GM19395 (cell line): ENCODE data around the gene ZBTB16.

Experiments
- ATAC-seq: cut with Tn5 transposase; IDR thresholded peaks from one replicate; pipeline ENCODE4 v1.9.1; 2021; ENCODE audit warnings: mild to moderate bottlenecking, moderate library complexity; ENCODE audit not compliant: unreplicated experiment

ZBTB16 gene

DNA sequence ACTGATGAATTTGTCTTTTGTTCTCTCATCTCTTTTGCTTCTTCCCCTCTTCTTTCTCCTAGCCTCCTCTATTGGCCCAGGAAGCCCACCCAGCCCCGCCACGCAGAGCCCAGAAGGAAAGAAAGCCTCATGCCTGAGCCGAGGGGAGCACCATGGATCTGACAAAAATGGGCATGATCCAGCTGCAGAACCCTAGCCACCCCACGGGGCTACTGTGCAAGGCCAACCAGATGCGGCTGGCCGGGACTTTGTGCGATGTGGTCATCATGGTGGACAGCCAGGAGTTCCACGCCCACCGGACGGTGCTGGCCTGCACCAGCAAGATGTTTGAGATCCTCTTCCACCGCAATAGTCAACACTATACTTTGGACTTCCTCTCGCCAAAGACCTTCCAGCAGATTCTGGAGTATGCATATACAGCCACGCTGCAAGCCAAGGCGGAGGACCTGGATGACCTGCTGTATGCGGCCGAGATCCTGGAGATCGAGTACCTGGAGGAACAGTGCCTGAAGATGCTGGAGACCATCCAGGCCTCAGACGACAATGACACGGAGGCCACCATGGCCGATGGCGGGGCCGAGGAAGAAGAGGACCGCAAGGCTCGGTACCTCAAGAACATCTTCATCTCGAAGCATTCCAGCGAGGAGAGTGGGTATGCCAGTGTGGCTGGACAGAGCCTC lies 3.8 kb downstream of the ZBTB16 start:
- ATAC-seq: no peak

DNA sequence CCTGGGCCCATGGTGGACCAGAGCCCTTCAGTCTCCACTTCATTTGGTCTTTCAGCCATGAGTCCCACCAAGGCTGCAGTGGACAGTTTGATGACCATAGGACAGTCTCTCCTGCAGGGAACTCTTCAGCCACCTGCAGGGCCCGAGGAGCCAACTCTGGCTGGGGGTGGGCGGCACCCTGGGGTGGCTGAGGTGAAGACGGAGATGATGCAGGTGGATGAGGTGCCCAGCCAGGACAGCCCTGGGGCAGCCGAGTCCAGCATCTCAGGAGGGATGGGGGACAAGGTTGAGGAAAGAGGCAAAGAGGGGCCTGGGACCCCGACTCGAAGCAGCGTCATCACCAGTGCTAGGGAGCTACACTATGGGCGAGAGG lies 4.3 kb downstream of the ZBTB16 start:
- no peak for ATAC-seq

DNA sequence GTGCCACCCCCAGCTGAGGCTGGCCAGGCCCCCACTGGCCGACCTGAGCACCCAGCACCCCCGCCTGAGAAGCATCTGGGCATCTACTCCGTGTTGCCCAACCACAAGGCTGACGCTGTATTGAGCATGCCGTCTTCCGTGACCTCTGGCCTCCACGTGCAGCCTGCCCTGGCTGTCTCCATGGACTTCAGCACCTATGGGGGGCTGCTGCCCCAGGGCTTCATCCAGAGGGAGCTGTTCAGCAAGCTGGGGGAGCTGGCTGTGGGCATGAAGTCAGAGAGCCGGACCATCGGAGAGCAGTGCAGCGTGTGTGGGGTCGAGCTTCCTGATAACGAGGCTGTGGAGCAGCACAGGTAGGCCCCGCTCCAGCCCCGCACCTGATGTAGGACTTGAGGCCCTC lies 4.7 kb downstream of the ZBTB16 start:
- no peak for ATAC-seq

DNA sequence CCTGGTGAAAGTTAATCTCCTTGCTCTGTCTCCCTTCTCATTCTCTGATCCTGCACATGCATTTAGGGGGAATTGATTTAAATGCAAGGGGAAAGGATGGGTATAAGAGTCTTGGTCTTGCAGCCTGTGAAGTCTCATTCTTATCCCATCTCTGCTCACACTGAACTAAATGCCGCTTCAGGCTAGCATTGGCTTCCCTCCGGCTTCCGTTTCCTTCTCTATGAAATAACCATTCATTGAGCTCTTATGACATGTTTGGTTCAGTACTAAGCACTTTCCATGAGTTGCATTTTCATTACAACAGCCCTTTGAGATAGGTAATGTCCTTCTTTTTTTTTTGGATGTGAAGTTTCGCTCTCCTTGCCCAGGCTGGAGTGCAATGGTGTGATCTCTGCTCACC lies 5.6 kb downstream of the ZBTB16 start:
- no peak for ATAC-seq

DNA sequence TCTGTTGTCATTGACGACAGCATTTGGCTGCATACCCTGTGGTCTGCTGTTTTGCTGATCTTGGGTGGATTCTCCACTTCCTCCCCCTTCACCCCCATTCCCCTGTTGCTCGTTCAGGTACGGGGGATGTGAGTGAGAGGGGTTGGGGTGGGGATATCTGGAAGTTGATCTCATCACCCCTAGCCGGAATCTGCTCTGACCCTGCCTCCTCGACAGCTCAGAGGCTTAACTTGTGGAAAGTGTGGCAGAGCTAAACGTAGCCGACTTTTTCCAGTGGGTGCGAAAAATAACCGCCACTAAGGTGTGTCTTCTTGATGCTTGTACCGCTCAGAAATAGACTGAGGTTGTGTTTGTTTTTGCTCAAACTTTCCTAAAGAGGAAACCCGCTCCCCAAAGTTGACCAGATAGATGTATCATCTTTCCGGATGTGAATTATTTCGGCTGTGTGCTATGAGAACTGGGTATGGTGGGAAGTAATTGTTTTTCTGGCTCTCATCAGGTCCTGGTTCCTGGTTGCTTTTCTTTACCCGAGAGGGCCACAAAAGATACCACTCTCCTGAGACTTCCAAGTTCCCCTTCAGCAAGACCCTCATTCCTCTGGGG lies 6.6 kb downstream of the ZBTB16 start:
- ATAC-seq: no peak

DNA sequence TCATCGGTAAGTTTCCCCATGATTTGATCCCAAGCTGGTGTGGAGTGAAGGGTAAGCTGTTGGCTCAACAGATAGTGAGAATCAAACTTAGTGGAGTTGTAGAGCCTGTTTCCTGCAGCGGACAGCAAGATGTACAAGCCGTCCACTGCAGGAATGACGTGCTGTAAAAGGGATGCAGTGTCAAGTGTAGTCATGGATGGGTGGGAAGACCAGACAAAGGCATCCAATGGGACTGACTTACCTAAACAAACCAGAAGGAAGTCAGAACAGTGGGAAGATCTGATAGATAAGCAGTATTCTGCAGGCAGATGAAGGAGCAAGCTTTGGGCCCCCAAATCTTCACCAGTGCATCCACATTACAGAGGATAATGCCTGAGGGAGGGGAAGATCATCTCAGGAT lies 8.8 kb downstream of the ZBTB16 start:
- no peak for ATAC-seq

DNA sequence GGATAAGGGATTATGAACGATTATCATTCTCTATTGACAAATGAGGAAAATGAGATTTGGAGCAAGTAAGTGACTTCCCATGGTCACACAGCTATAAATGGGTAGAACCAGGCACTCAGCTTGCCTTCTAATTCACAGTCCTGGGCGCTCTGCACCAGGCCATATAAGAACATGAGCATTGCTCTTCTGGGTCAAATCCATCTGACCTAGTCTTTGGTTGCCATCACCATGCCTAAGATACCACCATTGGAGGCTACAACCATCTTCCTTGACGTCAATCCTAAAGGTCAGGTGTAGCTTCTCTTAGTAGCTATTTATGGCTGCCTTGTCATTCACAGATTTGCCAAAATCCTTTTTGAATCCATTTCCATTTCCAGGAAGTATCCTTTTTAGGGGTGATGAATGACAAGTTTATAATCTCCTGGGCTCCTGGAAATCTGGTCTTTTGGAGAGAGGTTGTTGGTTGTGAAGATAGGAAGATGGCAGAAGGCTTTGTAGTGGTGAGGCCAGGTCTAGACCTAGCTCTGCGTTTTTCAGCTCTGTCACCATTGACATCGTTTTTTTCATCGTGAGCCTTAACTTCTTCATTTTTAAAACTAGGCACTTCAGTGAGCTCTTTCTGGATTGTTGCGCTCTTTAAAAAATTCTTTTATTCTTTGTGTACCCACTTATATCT lies 11.1 kb downstream of the ZBTB16 start:
- ATAC-seq: no peak

DNA sequence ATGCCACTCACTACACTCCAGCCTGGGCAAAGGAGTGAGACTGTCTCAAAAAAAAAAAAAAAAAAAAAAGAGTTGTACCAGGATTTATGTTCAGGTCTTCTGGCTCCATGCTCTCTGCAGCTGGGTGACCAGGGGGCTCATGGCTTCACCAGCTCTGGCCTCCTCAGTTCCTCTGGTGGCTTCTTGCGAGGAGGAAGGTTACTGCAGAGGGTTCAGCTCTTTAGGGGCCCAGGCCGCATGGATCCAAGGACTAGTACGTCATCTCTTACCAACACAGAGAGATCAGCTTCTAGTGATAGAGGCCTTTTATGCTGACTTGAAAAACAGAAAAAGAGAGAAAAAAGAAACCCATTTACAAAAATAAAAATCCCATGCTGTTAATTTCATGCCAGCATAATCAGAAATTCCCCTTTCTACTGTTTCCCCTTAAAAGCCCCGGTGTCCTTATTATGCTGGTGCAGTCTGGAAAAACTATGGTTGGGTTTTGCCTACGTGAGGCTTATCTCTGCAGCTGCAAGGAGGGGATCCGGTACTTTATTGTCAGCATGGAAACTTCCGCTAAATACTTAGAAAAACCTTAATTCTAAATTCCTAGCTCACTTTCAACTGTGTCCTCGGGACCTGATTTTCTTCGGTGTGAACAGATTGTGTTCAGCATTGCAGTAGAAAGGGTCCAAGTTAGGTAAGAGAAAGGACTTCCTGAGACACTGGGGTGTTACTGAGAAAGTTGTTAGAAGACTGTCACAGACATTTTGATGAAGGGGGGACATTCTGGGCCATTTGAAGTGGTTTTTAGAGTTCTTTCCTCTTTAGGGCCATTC lies 13.7 kb downstream of the ZBTB16 start:
- ATAC-seq: no peak

DNA sequence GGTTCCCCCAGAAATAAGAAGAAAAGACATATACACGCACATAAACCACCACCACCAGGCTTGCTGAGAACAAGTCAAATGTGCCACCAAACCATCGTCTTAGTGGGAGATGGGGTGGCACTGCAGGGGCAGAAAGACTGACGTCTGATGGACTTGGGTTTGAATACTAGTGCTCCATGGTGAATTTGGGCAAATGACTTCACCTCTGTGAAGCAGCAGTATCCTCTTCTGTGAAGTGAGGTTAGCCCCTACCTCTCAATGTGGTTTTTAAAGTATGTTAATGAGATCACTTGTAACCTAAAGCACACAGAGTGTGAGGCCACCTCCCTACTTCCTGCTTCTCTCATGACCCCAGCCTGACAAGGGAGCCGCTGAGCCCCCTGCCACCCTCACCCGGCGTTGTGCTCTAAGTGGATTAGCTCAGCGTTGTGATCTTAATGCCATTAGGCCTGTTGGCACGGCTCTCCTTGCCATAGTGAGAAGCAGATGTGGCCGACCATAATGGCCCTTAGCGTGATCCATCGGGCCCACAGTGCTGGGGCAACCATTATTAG lies 14.4 kb downstream of the ZBTB16 start:
- no peak for ATAC-seq

DNA sequence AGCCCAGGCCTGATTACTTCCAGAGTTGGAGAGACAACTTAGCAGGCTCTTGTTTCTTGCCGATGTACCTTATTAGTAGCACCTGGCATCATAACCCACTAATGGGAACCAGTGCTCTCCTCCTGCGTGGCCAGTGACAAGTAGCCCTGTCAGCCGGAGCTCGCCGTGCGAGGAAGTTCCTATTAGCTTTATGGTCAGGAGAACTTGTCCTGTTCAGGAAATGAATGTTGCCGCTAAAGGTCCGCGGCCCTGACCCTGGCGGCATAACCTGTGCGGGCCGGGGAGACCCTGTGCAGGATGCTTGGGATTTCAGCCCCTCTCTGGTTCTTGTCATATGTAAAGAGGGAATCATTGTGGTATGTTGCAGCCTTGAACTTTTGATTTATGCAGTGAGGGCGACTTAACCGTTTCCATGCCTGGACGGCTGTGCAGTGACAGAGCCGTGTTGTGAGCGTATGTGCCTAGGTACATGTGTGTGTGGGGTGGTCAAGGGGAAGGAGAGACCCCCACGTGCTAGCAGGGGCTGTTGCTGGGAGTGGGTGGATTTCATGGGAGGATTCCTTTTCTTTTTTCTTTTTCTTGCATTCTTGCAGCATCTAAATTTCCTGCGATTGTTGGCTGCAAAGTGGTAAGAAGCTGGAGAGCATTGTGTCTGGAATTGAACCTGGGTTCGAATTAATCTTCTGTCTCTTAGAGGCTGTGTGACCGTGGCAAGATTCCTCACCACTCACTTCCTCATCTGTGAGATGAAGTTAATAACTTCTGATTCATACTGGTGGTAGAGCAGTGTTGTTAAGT lies 15.2 kb downstream of the ZBTB16 start:
- ATAC-seq: no peak

DNA sequence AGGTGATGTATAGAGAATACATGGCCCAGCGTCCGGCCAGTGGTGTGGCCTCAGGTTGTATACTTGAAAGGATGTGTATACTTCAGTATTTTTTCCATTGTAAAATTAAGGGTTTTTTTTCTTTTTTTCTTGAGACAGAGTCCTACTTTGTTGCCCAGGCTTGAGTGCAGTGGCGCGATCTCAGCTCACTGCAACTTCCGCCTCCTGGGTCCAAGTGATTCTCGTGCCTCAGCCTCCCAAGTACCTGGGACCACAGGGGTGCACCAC lies 15.8 kb downstream of the ZBTB16 start:
- no peak for ATAC-seq

DNA sequence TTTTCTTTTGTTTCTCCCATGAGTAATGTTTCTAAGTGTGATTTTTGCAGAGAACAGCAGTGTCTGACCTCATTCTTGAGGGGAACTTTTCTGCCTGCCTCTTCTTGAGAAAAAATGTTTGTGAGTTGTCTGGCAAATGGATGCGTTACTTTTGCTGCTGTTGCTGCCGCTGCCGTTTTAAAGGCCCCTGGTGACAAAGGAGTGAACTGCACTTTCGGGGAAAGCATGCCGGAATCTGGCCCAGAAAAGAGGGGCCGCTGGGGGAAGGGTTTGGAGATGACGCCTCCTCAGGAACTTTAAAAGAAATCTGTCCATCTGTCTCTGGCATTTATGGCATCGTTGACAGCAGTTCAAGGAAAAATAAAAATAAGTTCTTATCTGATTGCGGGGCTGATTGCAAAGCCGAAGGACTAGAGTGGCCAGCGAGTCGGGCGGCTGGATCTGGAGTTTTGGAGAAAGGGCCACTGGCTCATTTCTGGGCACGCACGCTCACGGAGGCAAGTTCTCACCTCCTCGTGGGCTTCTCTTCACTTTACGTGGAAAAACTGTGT lies 16.5 kb downstream of the ZBTB16 start:
- ATAC-seq: no peak

DNA sequence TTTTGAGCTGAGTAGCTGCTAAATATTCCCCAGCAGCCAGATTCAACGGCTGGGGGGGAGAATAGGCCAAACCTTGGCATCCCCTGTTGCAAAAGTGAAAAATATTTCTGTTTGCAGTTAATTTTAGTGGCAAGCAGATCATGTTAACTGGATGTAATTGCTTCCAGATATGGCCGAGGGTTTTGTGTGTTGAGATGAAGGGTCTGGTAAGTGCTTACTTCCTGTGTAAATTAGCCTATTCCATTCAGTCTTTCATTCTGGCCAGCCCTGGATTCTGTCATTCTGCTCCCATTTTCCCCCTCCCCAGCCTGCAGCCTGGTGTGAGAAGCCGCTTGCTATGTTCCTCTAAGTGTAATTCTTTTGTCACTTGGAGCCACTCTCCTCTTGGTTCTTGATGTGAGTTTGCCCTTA lies 17.4 kb downstream of the ZBTB16 start:
- no peak for ATAC-seq

DNA sequence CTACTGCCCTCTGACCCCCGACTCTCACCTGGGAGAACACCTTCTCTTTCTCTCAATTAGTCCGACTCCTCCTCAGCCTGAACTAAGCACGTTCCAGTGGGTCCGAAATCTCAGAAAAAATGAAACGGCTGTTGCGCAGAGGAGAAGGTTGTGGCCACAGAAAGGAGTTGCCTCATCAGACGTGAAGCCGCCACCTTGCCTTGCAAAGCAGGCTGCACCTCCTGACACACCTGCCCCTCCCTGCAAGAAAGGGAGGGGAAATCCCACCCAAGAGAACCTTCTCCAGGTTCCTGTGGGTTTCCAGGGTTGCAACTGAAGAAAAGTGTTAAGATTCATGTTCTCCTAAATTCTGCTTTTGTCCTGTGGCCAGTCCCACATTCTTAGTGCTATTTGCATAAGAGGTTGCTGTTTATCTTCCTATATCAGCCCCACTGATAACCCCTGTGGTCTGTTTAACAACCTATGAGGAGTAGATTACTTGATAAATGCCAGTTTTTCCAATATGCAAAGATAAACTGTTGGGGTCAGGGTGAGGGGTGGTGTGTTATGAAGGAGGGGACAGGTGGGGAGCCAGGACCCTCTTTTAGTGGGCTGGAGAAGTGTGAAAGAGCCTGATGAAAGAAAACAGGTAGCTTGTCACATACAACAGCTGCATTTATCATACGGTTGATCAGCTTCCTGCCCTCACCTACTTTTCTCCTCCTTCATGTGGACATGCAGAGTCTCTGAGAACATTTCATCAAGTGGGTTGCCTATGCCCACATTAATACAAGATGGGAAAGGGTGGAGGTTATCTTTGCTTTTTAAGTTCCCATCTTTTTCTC lies 18.2 kb downstream of the ZBTB16 start:
- ATAC-seq: no peak

DNA sequence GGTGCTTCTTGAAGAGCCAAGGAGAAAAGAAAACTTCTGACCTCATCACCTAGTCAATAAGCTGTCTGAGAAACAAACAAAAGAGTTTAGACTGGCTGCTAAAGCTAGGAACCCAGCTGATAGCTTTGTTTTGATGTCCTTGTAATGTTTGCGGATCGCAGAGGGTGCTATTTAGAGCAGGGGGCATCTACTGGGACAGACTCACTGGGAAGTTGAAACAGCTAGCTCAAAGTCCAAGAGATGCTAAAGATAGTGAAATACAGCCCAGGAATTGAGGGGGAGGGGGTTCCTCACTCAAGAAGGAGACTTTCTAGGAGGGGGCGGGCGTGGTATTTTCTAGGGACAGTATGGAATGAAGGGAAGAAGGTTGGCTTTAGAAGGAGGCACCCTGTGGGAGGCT lies 18.9 kb downstream of the ZBTB16 start:
- no peak for ATAC-seq

DNA sequence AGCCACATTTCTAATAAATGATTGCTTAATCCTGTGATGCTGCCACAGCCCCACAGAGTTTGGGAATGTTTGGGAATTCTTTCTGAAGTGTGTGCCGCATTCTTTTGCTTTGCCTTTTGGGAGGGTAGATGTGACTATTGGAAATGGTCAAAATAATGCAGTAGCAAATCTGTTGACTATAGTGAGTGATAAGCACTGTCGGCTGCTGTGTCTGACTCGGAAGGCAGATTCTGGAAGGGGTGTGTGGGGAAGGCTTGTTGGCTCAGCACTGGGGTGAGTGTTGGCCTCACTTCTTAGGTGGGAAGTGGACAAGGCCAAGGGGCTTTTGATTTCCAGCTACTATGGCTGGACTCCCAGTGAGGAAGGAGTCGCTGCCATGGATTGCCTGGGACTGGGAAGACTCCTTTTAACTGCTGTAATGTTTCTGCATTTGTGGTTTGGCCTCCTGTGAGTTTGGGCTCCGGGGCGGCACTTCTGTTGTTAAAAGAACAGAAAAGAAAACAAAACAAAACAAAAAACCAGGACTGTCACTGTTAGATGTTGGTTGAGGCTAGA lies 20.1 kb downstream of the ZBTB16 start:
- no peak for ATAC-seq

DNA sequence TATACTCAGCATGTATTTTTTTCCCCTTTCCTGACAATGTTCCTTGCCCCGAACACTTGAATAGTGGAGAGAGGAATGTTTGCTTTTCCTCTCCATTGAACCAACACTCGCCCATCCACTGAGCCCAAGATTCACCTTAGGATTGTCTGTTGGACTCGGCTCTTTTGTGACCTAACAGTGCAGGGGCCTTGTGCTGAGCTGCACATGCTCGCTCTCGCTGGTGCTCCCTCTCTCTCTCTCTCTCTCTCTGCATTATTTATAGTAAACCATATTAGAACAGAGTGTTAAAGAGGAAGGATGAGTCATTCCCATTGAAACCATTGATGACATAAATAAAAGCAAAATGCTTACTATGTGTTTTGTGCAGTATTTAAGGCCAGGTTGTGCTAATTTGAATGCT lies 20.7 kb downstream of the ZBTB16 start:
- ATAC-seq: no peak

DNA sequence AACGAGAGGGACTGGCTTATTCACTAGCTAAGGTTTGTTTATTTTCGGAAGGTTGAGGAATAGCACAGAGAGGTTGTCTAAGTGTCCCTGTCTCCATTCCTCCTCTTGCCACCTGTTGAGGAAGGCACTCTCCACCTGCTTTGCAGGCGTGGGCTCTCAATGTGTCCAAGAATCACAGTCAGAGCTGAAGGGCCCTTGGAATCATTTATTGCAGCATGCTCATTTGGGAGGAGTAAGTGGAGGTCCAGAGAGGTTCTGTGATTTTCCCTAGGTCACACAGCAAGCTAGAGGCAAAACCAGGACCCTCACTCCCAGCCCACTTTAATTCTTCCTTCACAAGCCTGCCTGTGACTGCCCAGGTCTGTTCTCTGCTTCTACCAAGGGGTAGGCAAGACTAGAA lies 21.3 kb downstream of the ZBTB16 start:
- ATAC-seq: no peak

DNA sequence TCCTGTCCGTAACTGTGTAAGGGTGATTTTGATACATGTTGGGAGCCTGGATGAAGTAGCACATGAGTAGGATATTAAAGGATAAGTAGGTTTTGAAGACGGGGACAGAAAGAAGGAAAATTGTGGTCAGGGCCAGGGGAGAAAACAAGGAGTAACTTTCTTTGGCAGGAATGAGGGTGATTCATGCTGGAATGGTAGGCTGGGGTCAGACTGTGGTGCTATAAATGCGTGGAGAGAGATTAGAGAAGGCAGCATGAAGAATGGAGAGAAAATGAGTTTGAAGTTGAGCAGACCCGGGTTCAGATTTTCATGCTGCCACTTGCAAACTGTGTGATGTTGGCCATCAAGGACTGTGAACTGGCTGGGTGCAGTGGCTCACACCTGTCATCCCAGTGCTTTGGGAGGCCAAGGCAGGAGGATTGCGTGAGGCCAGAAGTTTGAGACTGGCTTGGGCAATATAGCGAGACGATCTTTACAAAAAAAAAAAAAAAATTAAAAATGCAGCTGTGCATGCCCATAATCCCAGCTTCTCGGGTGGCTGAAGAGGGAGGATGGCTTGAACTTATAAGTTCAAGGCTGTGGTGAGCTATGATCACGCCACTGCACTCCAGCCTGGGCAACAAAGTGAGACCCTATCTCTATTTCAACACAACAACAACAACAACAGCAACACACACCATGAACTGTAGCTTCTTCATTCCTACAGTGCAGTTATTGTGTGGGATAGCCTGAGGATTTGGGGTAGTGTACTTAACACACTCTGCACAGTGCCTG lies 22.3 kb downstream of the ZBTB16 start:
- ATAC-seq: no peak
